Retinal pigment epithelial cell (primary cell): ENCODE measurements around the gene KRTAP5-10.
"Not testable (repeated sequence)": the region's sequence is repeated elsewhere in the genome, so short reads cannot be mapped to it uniquely, and the experiment has no call there.

ENCODE experiments used
- DNase-seq: peaks from one replicate; pipeline ENCODE4 v3.0.0-alpha.2; 2010; ENCODE audit warnings: low read depth
- H3K4me3 ChIP-seq: 2 replicates; pipeline ENCODE4 v1.5.1; 2011; ENCODE audit warnings: mild to moderate bottlenecking, low read length, control low read depth, moderate library complexity
- TF ChIP-seq, protein P1 (sequence below): conservative IDR thresholded peaks from 2 replicates; pipeline ENCODE4 v1.5.1; 2011; ENCODE audit warnings: low read depth, low read length, control low read depth, inconsistent platforms

Gene KRTAP5-10

DNA sequence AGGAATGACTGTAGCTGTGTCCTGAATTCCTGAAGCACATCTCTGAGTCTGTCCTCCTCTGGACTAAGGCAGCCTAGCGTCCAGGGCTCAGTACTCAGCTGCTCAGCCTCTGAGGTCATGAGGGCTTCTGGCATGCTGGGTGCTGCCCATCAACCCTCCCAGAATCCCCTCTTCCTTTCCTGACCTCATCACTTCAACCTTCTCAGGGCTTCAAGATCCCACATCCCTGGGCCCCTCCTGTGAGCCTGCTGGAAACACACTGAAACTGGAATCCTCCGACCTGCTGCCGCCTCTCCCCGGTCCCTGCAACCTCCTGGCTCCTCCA is 26.7 kb upstream of the KRTAP5-10 start:
- DNase-seq = no peak
- no peak overlapping the region for H3K4me3 ChIP-seq
- TF ChIP-seq, protein P1, sequence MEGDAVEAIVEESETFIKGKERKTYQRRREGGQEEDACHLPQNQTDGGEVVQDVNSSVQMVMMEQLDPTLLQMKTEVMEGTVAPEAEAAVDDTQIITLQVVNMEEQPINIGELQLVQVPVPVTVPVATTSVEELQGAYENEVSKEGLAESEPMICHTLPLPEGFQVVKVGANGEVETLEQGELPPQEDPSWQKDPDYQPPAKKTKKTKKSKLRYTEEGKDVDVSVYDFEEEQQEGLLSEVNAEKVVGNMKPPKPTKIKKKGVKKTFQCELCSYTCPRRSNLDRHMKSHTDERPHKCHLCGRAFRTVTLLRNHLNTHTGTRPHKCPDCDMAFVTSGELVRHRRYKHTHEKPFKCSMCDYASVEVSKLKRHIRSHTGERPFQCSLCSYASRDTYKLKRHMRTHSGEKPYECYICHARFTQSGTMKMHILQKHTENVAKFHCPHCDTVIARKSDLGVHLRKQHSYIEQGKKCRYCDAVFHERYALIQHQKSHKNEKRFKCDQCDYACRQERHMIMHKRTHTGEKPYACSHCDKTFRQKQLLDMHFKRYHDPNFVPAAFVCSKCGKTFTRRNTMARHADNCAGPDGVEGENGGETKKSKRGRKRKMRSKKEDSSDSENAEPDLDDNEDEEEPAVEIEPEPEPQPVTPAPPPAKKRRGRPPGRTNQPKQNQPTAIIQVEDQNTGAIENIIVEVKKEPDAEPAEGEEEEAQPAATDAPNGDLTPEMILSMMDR = no peak

DNA sequence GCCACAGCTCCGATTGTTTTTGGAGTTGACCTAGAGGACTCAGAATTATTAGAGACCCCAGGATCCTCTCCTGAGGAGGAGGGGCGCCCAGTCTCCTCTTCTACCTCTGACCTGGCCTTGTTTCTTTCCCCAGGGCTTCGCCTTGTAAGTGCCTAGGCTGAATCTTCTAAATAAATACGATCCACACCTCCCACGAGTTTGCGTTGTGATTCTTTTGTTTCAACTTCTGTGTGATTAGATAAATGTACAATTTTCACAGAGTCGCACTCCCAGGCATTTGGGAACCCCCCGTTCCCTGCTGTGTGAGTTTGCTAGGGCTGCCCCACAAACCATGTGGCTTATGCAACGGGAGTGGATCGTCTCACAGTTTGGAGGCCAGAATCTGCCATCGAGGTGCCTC is 26.3 kb upstream of the KRTAP5-10 start:
- DNase-seq = no peak
- TF ChIP-seq, protein P1 = no peak
- no peak overlapping the region for H3K4me3 ChIP-seq

DNA sequence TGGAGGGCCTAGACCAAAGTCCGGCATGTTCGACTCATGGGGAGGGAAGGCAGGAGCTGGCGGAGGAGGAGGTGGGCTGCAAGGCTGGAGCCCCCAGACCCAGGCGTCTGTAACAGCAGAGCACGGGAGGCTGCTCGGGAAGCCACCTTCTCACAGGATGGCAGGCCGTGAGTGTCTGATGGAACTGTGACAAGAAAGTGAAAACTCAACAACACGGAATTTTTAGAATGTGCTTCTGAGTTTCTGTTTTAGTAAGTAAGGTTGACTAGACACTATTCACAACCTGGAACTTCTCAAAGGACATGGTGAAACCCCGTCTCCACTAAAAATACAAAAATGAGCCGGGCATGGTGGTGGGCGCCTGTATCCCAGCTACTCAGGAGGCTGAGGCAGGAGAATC is 25.4 kb upstream of the KRTAP5-10 start:
- H3K4me3 ChIP-seq, DNase-seq: not testable (repeated sequence)

DNA sequence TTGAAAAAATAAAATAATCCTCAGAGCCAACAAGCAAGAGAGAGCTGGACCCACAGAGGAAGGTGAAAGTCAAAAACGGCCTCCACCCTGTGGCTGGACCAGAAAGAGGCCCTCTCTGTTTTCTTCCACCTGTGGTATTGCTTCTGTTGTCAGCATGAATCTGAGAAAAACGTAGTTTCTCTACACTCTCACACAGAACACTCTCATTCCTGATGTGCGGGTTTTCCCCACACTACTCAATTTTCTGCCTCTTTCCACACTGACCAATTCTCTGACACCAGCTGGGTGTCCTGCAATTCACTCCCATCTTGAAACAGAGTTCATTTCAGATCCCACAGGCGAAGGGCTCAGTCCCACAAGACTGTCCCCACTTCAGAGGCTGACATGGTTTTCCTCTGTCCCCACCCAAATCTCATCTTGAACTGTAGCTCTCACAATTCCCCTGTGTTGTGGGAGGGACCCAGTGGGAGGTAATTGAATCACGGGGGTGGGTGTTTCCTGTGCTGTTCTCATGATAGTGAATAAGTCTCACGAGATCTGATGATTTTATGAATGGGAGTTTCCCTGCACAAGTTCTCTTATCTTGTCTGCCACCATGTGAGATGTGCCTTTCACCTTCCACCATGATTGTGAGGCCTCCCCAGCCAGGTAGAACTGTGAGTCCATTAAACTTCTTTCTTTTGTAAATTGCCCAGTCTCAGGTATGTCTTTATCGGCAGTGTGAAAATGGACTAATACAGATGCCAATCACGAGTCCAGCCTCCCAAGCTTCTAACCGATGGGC is 24.6 kb upstream of the KRTAP5-10 start:
- not testable (repeated sequence) for DNase-seq, H3K4me3 ChIP-seq

DNA sequence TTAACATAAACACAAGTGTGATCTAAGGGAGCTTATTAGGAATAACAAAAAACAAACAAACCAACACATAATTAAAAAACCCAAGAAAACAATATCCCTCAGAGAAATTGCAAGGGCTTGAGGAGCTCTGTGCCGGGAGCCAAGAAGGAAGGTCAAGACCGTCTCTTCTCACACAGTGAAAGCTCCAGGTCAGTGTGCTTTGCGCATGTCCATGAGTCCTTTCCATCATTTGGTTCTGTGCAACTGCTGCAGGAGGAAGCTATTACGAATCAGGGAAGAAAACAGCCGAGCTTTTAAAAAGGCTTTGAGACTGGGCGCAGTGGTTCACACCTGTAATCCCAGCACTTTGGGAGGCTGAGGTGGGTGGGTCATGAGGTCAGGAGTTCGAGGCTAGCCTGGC is 23.0 kb upstream of the KRTAP5-10 start:
- H3K4me3 ChIP-seq = no peak overlapping the region
- no peak for DNase-seq
- TF ChIP-seq, protein P1 = no peak

DNA sequence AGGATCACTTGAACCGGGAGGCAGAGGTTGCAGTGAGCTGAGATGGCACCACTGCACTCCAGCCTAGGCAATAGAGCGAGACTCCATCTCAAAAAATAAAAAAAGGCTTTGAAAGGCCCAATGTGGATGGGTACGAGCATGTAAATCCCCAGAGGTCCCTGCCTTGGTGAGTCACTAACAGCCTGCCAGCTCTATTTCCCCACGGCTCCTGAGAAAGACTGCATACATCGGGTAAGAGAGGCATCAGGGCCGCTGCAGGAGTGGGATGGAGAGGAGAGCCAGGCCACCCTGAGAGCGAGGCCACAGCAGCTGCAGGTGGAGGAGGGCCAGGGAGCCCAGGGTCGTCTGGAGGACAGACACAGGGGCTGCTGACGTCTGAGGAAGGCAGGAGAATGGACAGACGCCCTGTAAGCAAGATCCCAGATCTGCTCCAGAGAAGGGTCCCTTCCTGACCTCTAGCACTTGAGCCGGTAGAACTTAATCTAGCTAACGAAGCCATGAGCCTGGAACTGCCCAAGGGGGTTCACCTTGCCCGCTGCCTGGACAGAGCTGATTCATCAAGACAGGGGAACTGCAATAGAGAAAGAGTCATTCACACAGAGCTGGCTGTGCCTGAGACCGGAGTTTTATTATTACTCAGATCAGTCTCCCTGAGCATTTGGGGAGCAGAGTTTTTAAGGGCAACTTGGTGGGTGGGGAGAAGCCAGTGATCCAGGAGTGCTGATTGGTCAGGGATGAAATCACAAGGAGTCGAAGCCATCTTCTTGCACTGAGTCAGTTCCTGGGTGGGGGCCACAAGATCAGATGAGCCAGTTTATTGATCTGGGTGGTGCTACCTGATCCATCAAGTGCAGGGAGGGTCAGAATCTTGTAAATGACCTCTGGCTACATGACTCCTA is 22.2 kb upstream of the KRTAP5-10 start:
- no peak overlapping the region for H3K4me3 ChIP-seq
- TF ChIP-seq, protein P1 = no peak
- no peak for DNase-seq

DNA sequence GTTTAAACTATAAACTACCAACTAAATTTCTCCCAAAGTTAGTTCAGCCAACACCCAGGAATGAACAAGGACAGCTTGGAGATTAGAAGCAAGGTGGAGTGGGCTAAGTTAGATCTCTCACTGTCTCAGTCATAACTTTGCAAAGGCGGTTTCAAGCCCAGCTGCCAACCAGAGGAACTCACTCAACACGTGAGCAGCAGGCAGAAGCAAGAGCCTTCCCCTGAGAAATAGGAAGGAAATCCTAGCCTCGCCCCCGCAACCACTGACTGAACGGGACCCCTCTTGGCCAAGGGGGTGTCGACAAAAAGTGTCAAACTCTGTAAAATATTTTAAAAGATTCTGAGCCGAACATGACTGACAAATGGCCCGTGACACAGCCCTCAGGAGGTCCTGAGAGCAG is 21.5 kb upstream of the KRTAP5-10 start:
- TF ChIP-seq, protein P1 = no peak
- no peak for DNase-seq
- H3K4me3 ChIP-seq = no peak overlapping the region
